ENCODE measurements around the gene DIAPH2.
"Not testable (repeated sequence)": the region's sequence is repeated elsewhere in the genome, so short reads cannot be mapped to it uniquely, and the experiment has no call there.

Gene DIAPH2

GRCh38 chrX:96824166-96824565 lies 139.5 kb downstream of the DIAPH2 start:
- FAIRE-seq, result no peak

GRCh38 chrX:96833333-96833732 lies 148.7 kb downstream of the DIAPH2 start:
- FAIRE-seq (peak; percentile 59), DNase-seq (ENCODE audit: low spot score) (no peak)

More at GRCh38 chrX:96824166-96824565, 139.5 kb downstream of the DIAPH2 start:
- DNase-seq (ENCODE audit: low spot score), result no peak

GRCh38 chrX:96834137-96834536 lies 149.5 kb downstream of the DIAPH2 start:
- FAIRE-seq (no peak), DNase-seq (ENCODE audit: low spot score) (no peak)

GRCh38 chrX:96835660-96836289 lies 151.1 kb downstream of the DIAPH2 start:
- FAIRE-seq, result no peak

GRCh38 chrX:96837808-96838207 lies 153.2 kb downstream of the DIAPH2 start:
- FAIRE-seq (no peak), DNase-seq (ENCODE audit: low spot score) (peak; percentile 3)

More at GRCh38 chrX:96835660-96836289, 151.1 kb downstream of the DIAPH2 start:
- no peak for DNase-seq (ENCODE audit: low spot score)

GRCh38 chrX:96838537-96838936 lies 153.9 kb downstream of the DIAPH2 start:
- DNase-seq (ENCODE audit: low spot score) (no peak), FAIRE-seq (no peak)

GRCh38 chrX:96841325-96841724 lies 156.7 kb downstream of the DIAPH2 start:
- FAIRE-seq (no peak), DNase-seq (ENCODE audit: low spot score) (no peak)

- DNase-seq (ENCODE audit: low spot score); FAIRE-seq: not testable (repeated sequence)
These were observed 157.2 kb downstream of the DIAPH2 start for GRCh38 chrX:96841866-96842265.

- DNase-seq (ENCODE audit: low spot score) (no peak), FAIRE-seq (no peak)
These were observed 158.9 kb downstream of the DIAPH2 start for GRCh38 chrX:96843566-96843965.

- DNase-seq (ENCODE audit: low spot score) (no peak), FAIRE-seq (no peak)
These were observed 162.2 kb downstream of the DIAPH2 start for GRCh38 chrX:96846841-96847240.

GRCh38 chrX:96859422-96859821 lies 174.8 kb downstream of the DIAPH2 start:
- FAIRE-seq; DNase-seq (ENCODE audit: low spot score): not testable (repeated sequence)

- no peak for FAIRE-seq
These were observed 176.6 kb downstream of the DIAPH2 start for GRCh38 chrX:96861218-96861617.

GRCh38 chrX:96861661-96862060 lies 177.0 kb downstream of the DIAPH2 start:
- DNase-seq (ENCODE audit: low spot score), result no peak
- FAIRE-seq, result no peak

More at GRCh38 chrX:96861218-96861617, 176.6 kb downstream of the DIAPH2 start:
- DNase-seq (ENCODE audit: low spot score), result no peak

- FAIRE-seq (no peak), DNase-seq (ENCODE audit: low spot score) (no peak)
These were observed 199.0 kb downstream of the DIAPH2 start, which contains the start of gene RPA4 for GRCh38 chrX:96883608-96884007. RPA4 (plus strand) TSS chrX:96883908; CDS start chrX:96884311, 403 bp downstream.

- FAIRE-seq (no peak), DNase-seq (ENCODE audit: low spot score) (no peak)
These were observed 199.4 kb downstream of the DIAPH2 start for GRCh38 chrX:96884027-96884426.

- FAIRE-seq (no peak), DNase-seq (ENCODE audit: low spot score) (no peak)
These were observed 205.1 kb downstream of the DIAPH2 start for GRCh38 chrX:96889726-96890125.

GRCh38 chrX:96906741-96907140 lies 222.1 kb downstream of the DIAPH2 start:
- no peak for FAIRE-seq

GRCh38 chrX:96907516-96908272 lies 223.1 kb downstream of the DIAPH2 start:
- FAIRE-seq (no peak), DNase-seq (ENCODE audit: low spot score) (no peak)

More at GRCh38 chrX:96906741-96907140, 222.1 kb downstream of the DIAPH2 start:
- no peak for DNase-seq (ENCODE audit: low spot score)

GRCh38 chrX:96909291-96909690 lies 224.6 kb downstream of the DIAPH2 start:
- no peak for FAIRE-seq
- no peak for DNase-seq (ENCODE audit: low spot score)

- DNase-seq (ENCODE audit: low spot score) (no peak), FAIRE-seq (no peak)
These were observed 234.2 kb downstream of the DIAPH2 start for GRCh38 chrX:96918864-96919263.

- no peak for DNase-seq (ENCODE audit: low spot score)
- no peak for FAIRE-seq
These were observed 235.0 kb downstream of the DIAPH2 start for GRCh38 chrX:96919672-96920071.

GRCh38 chrX:96924581-96924980 lies 239.9 kb downstream of the DIAPH2 start:
- DNase-seq (ENCODE audit: low spot score) (no peak), FAIRE-seq (no peak)

- DNase-seq (ENCODE audit: low spot score), result no peak
These were observed 244.4 kb downstream of the DIAPH2 start for GRCh38 chrX:96929036-96929435.

More at GRCh38 chrX:96929036-96929435, 244.4 kb downstream of the DIAPH2 start:
- no peak for FAIRE-seq

All from RCC 7860 (cell line).